HEK293 (cell line): ENCODE results near the gene ELANE.
A peak's percentile ranks its signal among the peaks of the same experiment; 100 is the strongest.

Experiments used
- GLIS1 ChIP-seq: fragments of 450-650 bp; formaldehyde crosslinking; IDR thresholded peaks from 2 replicates; pipeline ENCODE4 v1.5.1; 2016; ENCODE audit warnings: missing biosample characterization, missing genetic modification characterization
- KLF1 ChIP-seq: fragments of 450-650 bp; formaldehyde crosslinking; IDR thresholded peaks from 2 replicates; pipeline ENCODE4 v1.5.1; 2016; ENCODE audit warnings: missing biosample characterization, missing genetic modification characterization
- MEIS1 ChIP-seq: sonication (generic); formaldehyde crosslinking; IDR thresholded peaks from 2 replicates; pipeline ENCODE4 v1.8.1; 2022; ENCODE audit warnings: missing genetic modification reagents, mild to moderate bottlenecking, borderline replicate concordance
- PRDM1 ChIP-seq: fragments of 450-650 bp; formaldehyde crosslinking; IDR thresholded peaks from 2 replicates; pipeline ENCODE4; 2016; ENCODE audit warnings: missing biosample characterization, missing genetic modification characterization
- REST ChIP-seq: fragments of 450-650 bp; formaldehyde crosslinking; IDR thresholded peaks from 2 replicates; pipeline ENCODE4 v1.5.1; 2016; ENCODE audit warnings: missing biosample characterization, missing genetic modification characterization
- ZBTB20 ChIP-seq: fragments of 450-650 bp; formaldehyde crosslinking; IDR thresholded peaks from 2 replicates; pipeline ENCODE4 v1.5.1; 2016; ENCODE audit warnings: missing biosample characterization, missing genetic modification characterization
- ZBTB44 ChIP-seq: fragments of 450-650 bp; IDR thresholded peaks from 2 replicates; pipeline ENCODE4 v1.5.1; 2018; ENCODE audit warnings: missing biosample characterization, mild to moderate bottlenecking, missing genetic modification characterization
- ZIC2 ChIP-seq: fragments of 450-650 bp; formaldehyde crosslinking; IDR thresholded peaks from 2 replicates; pipeline ENCODE4 v1.5.1; 2016; ENCODE audit warnings: missing biosample characterization, missing genetic modification characterization
- ZNF184 ChIP-seq: fragments of 450-650 bp; IDR thresholded peaks from 2 replicates; pipeline ENCODE4 v1.5.1; 2018; ENCODE audit warnings: missing biosample characterization, mild to moderate bottlenecking, missing genetic modification characterization
- ZNF239 ChIP-seq: fragments of 450-650 bp; formaldehyde crosslinking; IDR thresholded peaks from 2 replicates; pipeline ENCODE4 v1.5.1; 2016; ENCODE audit warnings: missing biosample characterization, missing genetic modification characterization
- ZNF280C ChIP-seq: fragments of 450-650 bp; formaldehyde crosslinking; IDR thresholded peaks from 2 replicates; pipeline ENCODE4 v1.5.1; 2016; ENCODE audit warnings: missing biosample characterization, missing genetic modification characterization
- ZNF341 ChIP-seq: fragments of 450-650 bp; formaldehyde crosslinking; IDR thresholded peaks from 2 replicates; pipeline ENCODE4; 2016; ENCODE audit warnings: low read depth, missing biosample characterization, missing genetic modification characterization
- ZNF449 ChIP-seq: fragments of 450-650 bp; formaldehyde crosslinking; IDR thresholded peaks from 2 replicates; pipeline ENCODE4 v1.5.1; 2017; ENCODE audit warnings: missing biosample characterization, mild to moderate bottlenecking, missing genetic modification characterization, moderate library complexity
- ZNF518A ChIP-seq: fragments of 450-650 bp; formaldehyde crosslinking; conservative IDR thresholded peaks from 2 replicates; pipeline ENCODE4 v1.5.1; 2016; ENCODE audit warnings: low read depth, missing biosample characterization, missing genetic modification characterization
- ZNF549 ChIP-seq: fragments of 450-650 bp; IDR thresholded peaks from 2 replicates; pipeline ENCODE4 v1.5.1; 2018; ENCODE audit warnings: missing biosample characterization, missing genetic modification characterization, mild to moderate bottlenecking, inconsistent platforms, moderate library complexity
- ZNF560 ChIP-seq: fragments of 450-650 bp; formaldehyde crosslinking; IDR thresholded peaks from 2 replicates; pipeline ENCODE4 v1.5.1; 2017; ENCODE audit warnings: missing biosample characterization, missing genetic modification characterization, borderline replicate concordance
- ZNF600 ChIP-seq: fragments of 450-650 bp; formaldehyde crosslinking; IDR thresholded peaks from 2 replicates; pipeline ENCODE4 v1.5.1; 2016; ENCODE audit warnings: missing biosample characterization, missing genetic modification characterization
- ZNF692 ChIP-seq: fragments of 450-650 bp; formaldehyde crosslinking; IDR thresholded peaks from 2 replicates; pipeline ENCODE4 v1.5.1; 2016; ENCODE audit warnings: missing biosample characterization, missing genetic modification characterization
- ZSCAN5A ChIP-seq: fragments of 450-650 bp; formaldehyde crosslinking; IDR thresholded peaks from 2 replicates; pipeline ENCODE4 v1.5.1; 2016; ENCODE audit warnings: missing biosample characterization, missing genetic modification characterization

ELANE gene

GRCh38 chr19:862581-863314, 10.6 kb downstream of the ELANE start (continued):
- TF ChIP-seq ZNF280C (tag by site-specific recombination) = no peak
- no peak for TF ChIP-seq ZNF692 (tag by site-specific recombination)
- TF ChIP-seq ZNF560 = no peak
- TF ChIP-seq ZNF518A = no peak
- TF ChIP-seq PRDM1 (tag by site-specific recombination) = no peak
- no peak for TF ChIP-seq ZSCAN5A (tag by site-specific recombination)
- no peak for TF ChIP-seq GLIS1
- TF ChIP-seq KLF1 (tag by site-specific recombination) = peak; percentile 22
- TF ChIP-seq ZNF239 = no peak
- TF ChIP-seq ZBTB44 (tag by site-specific recombination) = no peak
- no peak for TF ChIP-seq ZIC2 (tag by site-specific recombination)
- TF ChIP-seq ZNF600 (tag by site-specific recombination) = peak; percentile 51; the same call in 1 of the 2 replicates
- TF ChIP-seq ZNF184 = no peak
- TF ChIP-seq MEIS1 = no peak
- no peak for TF ChIP-seq ZNF549
- no peak for TF ChIP-seq ZNF341 (tag by site-specific recombination)
- TF ChIP-seq ZNF449 (tag by site-specific recombination) = no peak
- no peak for TF ChIP-seq REST
- no peak for TF ChIP-seq ZBTB20 (tag by site-specific recombination)
